Transverse colon (tissue), 4 donors: Measurements from ENCODE around the gene AUNIP. TPM values are rescaled to one million over a fixed set of nuclear protein-coding genes. Genes with fewer than 3 reads are reported as not detected.

ENCODE experiments used
- DNase-seq: peaks from one replicate; pipeline ENCODE4 v3.0.0-alpha.2; 2019
- H3K27ac ChIP-seq, 4 donors: fragments of 200-600 bp; sonication (generic); 2 replicates each; pipeline ENCODE4 v1.5.1; 2016 to 2018; ENCODE audit warnings: inconsistent platforms in 4 of 4
- H3K27me3 ChIP-seq: fragments of 200-600 bp; sonication (generic); 2 replicates; pipeline ENCODE4 v1.5.1; 2017; ENCODE audit warnings: inconsistent platforms
- H3K36me3 ChIP-seq, 4 donors: fragments of 200-600 bp; sonication (generic); 2 replicates each; pipeline ENCODE4 v1.5.1; 2017 to 2019; ENCODE audit warnings: inconsistent platforms in 4 of 4
- H3K4me1 ChIP-seq, 4 donors: fragments of 200-600 bp; sonication (generic); 2 replicates each; pipeline ENCODE4 v1.5.1; 2017 to 2020; ENCODE audit warnings: inconsistent platforms in 4 of 4
- H3K4me3 ChIP-seq, 4 donors: fragments of 200-600 bp; sonication (generic); 1 replicate in 1 of 4; 2 replicates in 3 of 4; pipeline versions ENCODE4 v1.5.1 to v1.6.1; 2017 to 2019; ENCODE audit warnings: inconsistent platforms in 4 of 4
- H3K9me3 ChIP-seq, 2 donors: fragments of 200-600 bp; sonication (generic); 2 replicates each; pipeline ENCODE4 v1.5.1; 2017 to 2019; ENCODE audit warnings: inconsistent platforms in 2 of 2
- EP300 ChIP-seq: sonication (generic); formaldehyde crosslinking; IDR thresholded peaks from one replicate; pipeline ENCODE4 v1.6.1; 2017; ENCODE audit warnings: antibody characterized with exemption, low read depth
- POLR2A ChIP-seq: fragments of 450-650 bp; IDR thresholded peaks from one replicate; pipeline ENCODE4 v1.6.1; 2016; ENCODE audit warnings: antibody characterized with exemption, mild to moderate bottlenecking, moderate library complexity
- POLR2AphosphoS5 ChIP-seq, 3 donors: sonication (generic); formaldehyde crosslinking; IDR thresholded peaks; one replicate each; pipeline ENCODE4 v1.6.1; 2016; ENCODE audit warnings: antibody characterized with exemption in 3 of 3
- WGBS, 2 donors: methylation state at CpG; one replicate each; pipeline ENCODE4 v1.1.5; 2018; ENCODE audit warnings: low coverage in 1 of 2; 5-methylcytosine and 5-hydroxymethylcytosine counted together
- in situ Hi-C, 4 donors: fragments of 200-750 bp; cut with MboI; loops; one replicate each; pipeline versions ENCODE4 v1.15.0 to v1.15.1; 2017; ENCODE audit warnings: low sequenced_read_pairs in 3 of 4, low pct_ligation_motif_present in 1 of 4, low pct_unique_long_range_greater_than_20kb in 1 of 4
- intact Hi-C: fragments of 100-400 bp; cut with DNase I; formaldehyde crosslinking; loops from one replicate; pipeline ENCODE4 v1.15.1; 2023; ENCODE audit warnings: low total_unique reads
- total RNA-seq, 4 donors: library from RNA; depleted of rRNA; stranded (reverse); fragments of >200 nt; gene quantifications; one replicate each; pipeline ENCODE4 v1.1.0, GENCODE V29; 2016
- TF ChIP-seq, protein P1 (sequence below), 5 experiments: fragments of 200-600 bp in 3 of 5; fragments of 450-650 bp in 2 of 5; sonication (generic) in 3 of 5; IDR thresholded peaks; 1 replicate in 2 of 5; 2 replicates in 3 of 5; pipeline ENCODE4 v1.5.1; 2016 to 2017; ENCODE audit warnings: antibody characterized with exemption in 5 of 5, inconsistent platforms in 3 of 5, mild to moderate bottlenecking in 2 of 5, moderate library complexity in 1 of 5

AUNIP gene
- total RNA-seq, 4 donors from 2014 or later: 0.41 TPM; not detected in 3

DNA sequence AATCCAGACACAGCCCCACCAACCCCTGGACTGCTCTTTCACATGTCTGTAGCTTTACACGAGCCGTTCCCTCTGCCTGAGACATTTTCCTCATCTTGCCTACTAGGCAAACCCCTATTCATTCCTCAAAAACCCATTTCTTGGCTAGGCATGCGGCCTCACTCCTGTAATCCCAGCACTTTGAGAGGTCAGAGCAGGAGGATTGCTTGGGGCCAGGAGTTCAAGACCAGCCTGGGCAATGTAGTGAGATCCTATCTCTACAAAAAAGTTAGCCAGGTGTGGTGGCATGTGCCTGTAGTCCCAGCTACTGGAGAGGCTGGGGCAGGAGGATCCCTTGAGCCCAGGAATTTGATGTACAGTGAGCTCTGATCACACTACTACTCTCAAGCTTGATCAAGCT is 5.2 kb upstream of the AUNIP start:
- no peak overlapping the region for H3K4me3 ChIP-seq
- in situ Hi-C loops: no loop called here
- WGBS, 2 donors: 87 to 90% methylated on average over 3 of the region's 3 CpGs

DNA sequence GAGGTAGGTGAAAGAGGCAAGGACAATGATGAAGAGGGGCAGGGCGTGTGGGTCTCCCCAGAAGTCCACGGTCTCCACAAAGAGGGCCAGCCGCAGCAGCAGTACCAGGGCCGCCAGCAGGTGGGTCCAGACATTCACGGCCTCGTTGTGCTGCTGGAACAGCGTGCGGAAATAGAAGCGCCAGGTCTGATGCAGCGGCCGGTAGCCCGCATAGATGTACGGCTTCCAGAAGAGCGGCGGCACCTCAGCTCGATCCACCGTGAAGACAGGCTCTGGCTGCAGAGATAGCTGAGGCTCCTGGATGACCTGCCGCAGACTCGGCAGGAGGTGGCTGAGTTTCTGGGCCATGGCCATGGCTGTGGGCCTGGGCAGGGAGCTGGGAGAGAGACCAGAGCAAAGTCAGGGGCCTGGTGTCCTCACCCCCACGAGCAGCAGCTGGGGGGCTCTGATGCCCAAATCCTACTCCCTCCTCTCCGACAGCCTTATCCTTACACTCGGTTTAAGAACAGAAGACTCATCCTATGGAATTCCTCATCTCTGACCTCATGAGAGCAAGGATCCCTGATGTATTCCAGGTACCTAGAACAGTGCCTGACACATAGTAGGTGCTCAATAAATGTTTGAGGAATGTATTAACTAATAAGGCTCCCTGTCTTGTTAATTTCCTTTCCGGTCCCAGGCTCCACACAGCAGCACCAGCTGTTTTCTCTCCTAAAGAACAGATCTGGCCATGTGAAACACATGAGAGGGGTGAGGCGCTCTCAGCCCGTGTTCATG is 4.4 kb upstream of the AUNIP start:
- Histone ChIP-seq H3K36me3 (no peaks in the 10 kb centered on the region), H3K4me3 (no peak overlapping the region), H3K27ac (no peak overlapping the region), H3K9me3 (no peaks in the 10 kb centered on the region), H3K27me3 (no peaks in the 10 kb centered on the region), H3K4me1 (peaks cover 4 to 31% (median 22%) of the 10 kb centered on the region in 4 donors)
- WGBS, 2 donors: 79 to 93% methylated on average over 2 to 25 of the region's 25 CpGs
- no peak for DNase-seq
- in situ Hi-C loops (no loop called here), intact Hi-C loops (no loop called here)
- no peak for TF ChIP-seq EP300
- TF ChIP-seq, protein P1, sequence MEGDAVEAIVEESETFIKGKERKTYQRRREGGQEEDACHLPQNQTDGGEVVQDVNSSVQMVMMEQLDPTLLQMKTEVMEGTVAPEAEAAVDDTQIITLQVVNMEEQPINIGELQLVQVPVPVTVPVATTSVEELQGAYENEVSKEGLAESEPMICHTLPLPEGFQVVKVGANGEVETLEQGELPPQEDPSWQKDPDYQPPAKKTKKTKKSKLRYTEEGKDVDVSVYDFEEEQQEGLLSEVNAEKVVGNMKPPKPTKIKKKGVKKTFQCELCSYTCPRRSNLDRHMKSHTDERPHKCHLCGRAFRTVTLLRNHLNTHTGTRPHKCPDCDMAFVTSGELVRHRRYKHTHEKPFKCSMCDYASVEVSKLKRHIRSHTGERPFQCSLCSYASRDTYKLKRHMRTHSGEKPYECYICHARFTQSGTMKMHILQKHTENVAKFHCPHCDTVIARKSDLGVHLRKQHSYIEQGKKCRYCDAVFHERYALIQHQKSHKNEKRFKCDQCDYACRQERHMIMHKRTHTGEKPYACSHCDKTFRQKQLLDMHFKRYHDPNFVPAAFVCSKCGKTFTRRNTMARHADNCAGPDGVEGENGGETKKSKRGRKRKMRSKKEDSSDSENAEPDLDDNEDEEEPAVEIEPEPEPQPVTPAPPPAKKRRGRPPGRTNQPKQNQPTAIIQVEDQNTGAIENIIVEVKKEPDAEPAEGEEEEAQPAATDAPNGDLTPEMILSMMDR (IDR thresholded peaks at IDR 0.05): no peak
- TF ChIP-seq POLR2AphosphoS5 (IDR thresholded peaks at IDR 0.05): no peak
- TF ChIP-seq POLR2A: no peak

More for the DNA sequence above, 5.2 kb upstream of the AUNIP start:
- TF ChIP-seq EP300 (no peak), POLR2AphosphoS5 (IDR thresholded peaks at IDR 0.05) (no peak), POLR2A (no peak)
- TF ChIP-seq, protein P1 (IDR thresholded peaks at IDR 0.05): no peak
- Histone ChIP-seq H3K36me3 (no peaks in the 10 kb centered on the region), H3K27ac (no peak overlapping the region), H3K4me1 (peaks cover 0 to 25% (median 17%) of the 10 kb centered on the region in 4 donors), H3K27me3 (no peaks in the 10 kb centered on the region), H3K9me3 (no peaks in the 10 kb centered on the region)
- no peak for DNase-seq
- intact Hi-C loops: no loop called here

DNA sequence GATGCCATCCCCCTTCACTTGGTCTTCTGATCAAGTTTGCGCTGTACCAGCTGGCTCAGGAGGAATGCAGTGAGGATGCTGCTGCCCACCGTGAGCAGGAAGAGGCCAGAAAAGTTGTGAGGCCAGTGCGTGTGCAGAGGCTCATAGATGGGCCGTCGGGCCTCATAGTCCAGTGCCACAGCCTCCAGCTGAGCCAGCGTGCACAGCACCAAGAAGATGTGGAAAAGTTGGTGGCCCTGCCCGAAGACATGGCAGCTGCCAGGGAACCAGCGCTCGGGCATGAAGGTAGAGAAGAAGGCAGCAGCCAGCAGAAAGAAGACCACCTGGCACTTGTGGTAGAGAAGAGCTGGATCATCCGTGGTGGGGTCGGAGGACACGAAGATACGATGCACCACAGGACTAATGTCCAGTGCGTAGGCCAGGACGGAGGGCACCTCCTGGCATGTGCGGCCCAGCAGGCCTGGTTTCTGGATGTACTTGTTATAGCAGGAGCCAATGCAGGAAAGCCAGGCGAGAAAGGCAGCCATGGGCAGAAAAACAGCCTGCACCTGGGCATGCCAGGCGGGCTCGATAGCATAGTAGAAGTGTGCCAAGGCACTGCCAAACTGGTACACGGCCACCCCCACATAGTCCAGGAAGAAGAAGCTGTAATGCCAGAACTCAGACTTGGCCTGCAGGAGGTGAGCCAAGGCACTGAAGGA is 3.7 kb upstream of the AUNIP start:
- H3K27ac ChIP-seq: no peak overlapping the region
- H3K9me3 ChIP-seq: no peaks in the 10 kb centered on the region
- DNase-seq: no peak
- no peaks in the 10 kb centered on the region for H3K27me3 ChIP-seq
- in situ Hi-C loops: no loop called here
- H3K4me1 ChIP-seq: peaks cover 6 to 33% (median 25%) of the 10 kb centered on the region in 4 donors
- H3K36me3 ChIP-seq: no peaks in the 10 kb centered on the region
- intact Hi-C loops: no loop called here
- TF ChIP-seq POLR2A (no peak), EP300 (no peak), POLR2AphosphoS5 (IDR thresholded peaks at IDR 0.05) (no peak)
- TF ChIP-seq, protein P1 (IDR thresholded peaks at IDR 0.05): no peak
- 90 to 94% methylated on average over 4 to 20 of the region's 20 CpGs for WGBS, 2 donors
- H3K4me3 ChIP-seq: no peak overlapping the region
